ENCODE data around the gene CD200R1.

The CD200R1 gene

DNA sequence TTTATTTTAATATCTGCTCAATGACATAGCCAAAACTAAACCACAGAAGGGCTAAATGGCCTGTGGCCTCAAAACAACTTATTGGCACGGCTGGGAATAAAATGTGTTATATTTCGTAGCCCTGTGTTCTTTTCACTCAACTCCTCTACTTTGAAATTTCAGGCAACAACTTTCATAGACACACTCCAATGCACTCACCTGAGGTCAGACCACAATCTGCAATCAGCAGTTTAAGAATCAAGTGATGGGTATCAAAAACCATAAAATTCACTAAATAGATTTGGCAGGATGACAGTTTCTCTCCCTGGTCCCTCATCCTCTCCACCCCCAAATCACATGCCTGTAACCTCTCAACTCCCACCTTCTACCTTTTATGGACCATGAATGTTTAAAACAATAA is 2.0 kb upstream of the CD200R1 start:
- no peaks in the 10 kb centered on the region for H4K20me1 ChIP-seq (ENCODE audit: insufficient read depth, low read length)
- no peak overlapping the region for H3K9ac ChIP-seq (ENCODE audit: low read length)
- no peaks in the 10 kb centered on the region for H3K9me2 ChIP-seq (ENCODE audit: low read depth, low read length)
- H3K27ac ChIP-seq (ENCODE audit: low read depth, low read length, poor library complexity, severe bottlenecking): no peak overlapping the region
- H3F3A ChIP-seq (ENCODE audit: insufficient read depth, low read length): no peaks in the 10 kb centered on the region
- no peaks in the 10 kb centered on the region for H3K4me1 ChIP-seq (ENCODE audit: insufficient read depth, low read length, severe bottlenecking)
- H3K4me3 ChIP-seq (ENCODE audit: low read depth, low read length, poor library complexity, severe bottlenecking): no peak overlapping the region
- H3K27me3 ChIP-seq (ENCODE audit: insufficient read depth, low read length): no peaks in the 10 kb centered on the region
- no peak overlapping the region for H2AFZ ChIP-seq (ENCODE audit: low read length)
- H3K4me2 ChIP-seq (ENCODE audit: low read length): no peak overlapping the region
- no peaks in the 10 kb centered on the region for H3K9me3 ChIP-seq (ENCODE audit: low read length)
- no peaks in the 10 kb centered on the region for H3K36me3 ChIP-seq (ENCODE audit: insufficient read depth, low read length)
- H3K79me2 ChIP-seq (ENCODE audit: insufficient read depth, low read length): no peaks in the 10 kb centered on the region
- TF ChIP-seq, protein P1, sequence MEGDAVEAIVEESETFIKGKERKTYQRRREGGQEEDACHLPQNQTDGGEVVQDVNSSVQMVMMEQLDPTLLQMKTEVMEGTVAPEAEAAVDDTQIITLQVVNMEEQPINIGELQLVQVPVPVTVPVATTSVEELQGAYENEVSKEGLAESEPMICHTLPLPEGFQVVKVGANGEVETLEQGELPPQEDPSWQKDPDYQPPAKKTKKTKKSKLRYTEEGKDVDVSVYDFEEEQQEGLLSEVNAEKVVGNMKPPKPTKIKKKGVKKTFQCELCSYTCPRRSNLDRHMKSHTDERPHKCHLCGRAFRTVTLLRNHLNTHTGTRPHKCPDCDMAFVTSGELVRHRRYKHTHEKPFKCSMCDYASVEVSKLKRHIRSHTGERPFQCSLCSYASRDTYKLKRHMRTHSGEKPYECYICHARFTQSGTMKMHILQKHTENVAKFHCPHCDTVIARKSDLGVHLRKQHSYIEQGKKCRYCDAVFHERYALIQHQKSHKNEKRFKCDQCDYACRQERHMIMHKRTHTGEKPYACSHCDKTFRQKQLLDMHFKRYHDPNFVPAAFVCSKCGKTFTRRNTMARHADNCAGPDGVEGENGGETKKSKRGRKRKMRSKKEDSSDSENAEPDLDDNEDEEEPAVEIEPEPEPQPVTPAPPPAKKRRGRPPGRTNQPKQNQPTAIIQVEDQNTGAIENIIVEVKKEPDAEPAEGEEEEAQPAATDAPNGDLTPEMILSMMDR (IDR thresholded peaks at IDR 0.05; ENCODE audit: low read length): no peak
- no peak for TF ChIP-seq EZH2 (IDR thresholded peaks at IDR 0.05; ENCODE audit: borderline replicate concordance, low read length)

DNA sequence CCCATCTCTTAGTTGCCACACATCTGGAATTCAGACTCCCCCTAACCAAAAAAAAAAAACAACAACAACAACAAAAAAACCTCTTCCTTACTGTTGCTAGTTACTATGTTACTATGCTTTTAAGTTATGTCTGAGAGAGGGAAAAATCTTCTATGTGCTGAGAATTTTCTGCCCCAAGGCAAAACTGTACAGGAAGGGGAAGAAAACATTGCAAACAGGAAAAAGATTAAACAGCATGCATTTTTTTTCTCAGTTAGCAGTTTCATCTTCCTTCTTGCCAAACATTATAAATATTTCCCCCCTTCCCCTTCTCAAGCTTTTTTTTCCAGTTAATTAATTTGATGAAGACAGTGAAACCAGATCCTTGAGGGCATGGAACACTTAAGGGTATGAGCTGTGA is 1.1 kb upstream of the CD200R1 start:
- Histone ChIP-seq H3K9ac (ENCODE audit: low read length) (no peak overlapping the region), H3K9me3 (ENCODE audit: low read length) (no peaks in the 10 kb centered on the region), H3K4me3 (ENCODE audit: low read depth, low read length, poor library complexity, severe bottlenecking) (no peak overlapping the region), H3F3A (ENCODE audit: insufficient read depth, low read length) (no peaks in the 10 kb centered on the region), H3K36me3 (ENCODE audit: insufficient read depth, low read length) (no peaks in the 10 kb centered on the region), H3K4me1 (ENCODE audit: insufficient read depth, low read length, severe bottlenecking) (no peaks in the 10 kb centered on the region), H4K20me1 (ENCODE audit: insufficient read depth, low read length) (no peaks in the 10 kb centered on the region), H2AFZ (ENCODE audit: low read length) (no peak overlapping the region), H3K9me2 (ENCODE audit: low read depth, low read length) (no peaks in the 10 kb centered on the region), H3K27ac (ENCODE audit: low read depth, low read length, poor library complexity, severe bottlenecking) (no peak overlapping the region), H3K4me2 (ENCODE audit: low read length) (no peak overlapping the region), H3K79me2 (ENCODE audit: insufficient read depth, low read length) (no peaks in the 10 kb centered on the region), H3K27me3 (ENCODE audit: insufficient read depth, low read length) (no peaks in the 10 kb centered on the region)
- TF ChIP-seq, protein P1 (IDR thresholded peaks at IDR 0.05; ENCODE audit: low read length): no peak
- no peak for TF ChIP-seq EZH2 (IDR thresholded peaks at IDR 0.05; ENCODE audit: borderline replicate concordance, low read length)

DNA sequence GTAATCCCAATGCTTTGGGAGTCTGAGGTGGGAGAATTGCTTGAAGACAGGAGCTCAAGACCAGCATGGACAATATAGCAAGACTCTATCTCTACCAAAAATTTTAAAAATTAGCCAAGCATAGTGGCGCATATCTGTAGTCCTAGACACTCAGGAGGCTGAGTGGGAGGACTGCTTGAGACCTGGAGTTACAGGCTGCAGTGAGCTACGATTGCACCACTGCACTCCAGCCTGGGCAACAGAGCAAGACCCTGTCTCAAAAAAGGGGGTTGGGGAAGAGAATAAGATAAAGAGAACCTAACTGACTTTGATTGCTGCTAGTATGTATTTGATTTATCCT is 755 bp downstream of the CD200R1 start:
- Histone ChIP-seq H3K4me2 (ENCODE audit: low read length) (no peak overlapping the region), H3K4me3 (ENCODE audit: low read depth, low read length, poor library complexity, severe bottlenecking) (no peak overlapping the region), H3K9me2 (ENCODE audit: low read depth, low read length) (no peaks in the 10 kb centered on the region), H3K9ac (ENCODE audit: low read length) (no peak overlapping the region), H3K9me3 (ENCODE audit: low read length) (no peaks in the 10 kb centered on the region), H3K79me2 (ENCODE audit: insufficient read depth, low read length) (no peaks in the 10 kb centered on the region), H2AFZ (ENCODE audit: low read length) (no peak overlapping the region), H3K27ac (ENCODE audit: low read depth, low read length, poor library complexity, severe bottlenecking) (no peak overlapping the region), H4K20me1 (ENCODE audit: insufficient read depth, low read length) (no peaks in the 10 kb centered on the region), H3K4me1 (ENCODE audit: insufficient read depth, low read length, severe bottlenecking) (no peaks in the 10 kb centered on the region), H3K36me3 (ENCODE audit: insufficient read depth, low read length) (no peaks in the 10 kb centered on the region), H3F3A (ENCODE audit: insufficient read depth, low read length) (no peaks in the 10 kb centered on the region), H3K27me3 (ENCODE audit: insufficient read depth, low read length) (no peaks in the 10 kb centered on the region)
- no peak for TF ChIP-seq EZH2 (IDR thresholded peaks at IDR 0.05; ENCODE audit: borderline replicate concordance, low read length)
- TF ChIP-seq, protein P1 (IDR thresholded peaks at IDR 0.05; ENCODE audit: low read length): no peak
